NCI-H2196 (cell line): ENCODE data around the gene TBX18.

Source experiments
- DNase-seq: peaks from one replicate; lab custom pipeline; 2025; ENCODE audit not compliant: unreplicated experiment; lab: John Stamatoyannopoulos, UW

The TBX18 gene

DNA sequence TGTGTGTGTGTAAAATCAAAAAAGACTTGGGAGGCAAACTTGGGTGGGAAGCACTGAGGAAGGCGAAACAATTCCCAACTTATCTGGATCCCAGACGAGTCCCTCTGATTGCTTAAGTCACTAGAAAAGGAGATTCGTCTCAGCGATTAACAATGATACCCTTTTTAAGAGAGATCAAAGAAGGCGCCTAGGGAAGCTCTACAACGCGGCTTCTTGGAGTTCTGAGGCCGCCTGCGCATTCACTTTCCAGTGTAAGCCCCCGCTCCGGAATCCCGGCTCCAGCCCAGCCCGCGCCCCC lies 8.7 kb upstream of the TBX18 start:
- no peak for DNase-seq

DNA sequence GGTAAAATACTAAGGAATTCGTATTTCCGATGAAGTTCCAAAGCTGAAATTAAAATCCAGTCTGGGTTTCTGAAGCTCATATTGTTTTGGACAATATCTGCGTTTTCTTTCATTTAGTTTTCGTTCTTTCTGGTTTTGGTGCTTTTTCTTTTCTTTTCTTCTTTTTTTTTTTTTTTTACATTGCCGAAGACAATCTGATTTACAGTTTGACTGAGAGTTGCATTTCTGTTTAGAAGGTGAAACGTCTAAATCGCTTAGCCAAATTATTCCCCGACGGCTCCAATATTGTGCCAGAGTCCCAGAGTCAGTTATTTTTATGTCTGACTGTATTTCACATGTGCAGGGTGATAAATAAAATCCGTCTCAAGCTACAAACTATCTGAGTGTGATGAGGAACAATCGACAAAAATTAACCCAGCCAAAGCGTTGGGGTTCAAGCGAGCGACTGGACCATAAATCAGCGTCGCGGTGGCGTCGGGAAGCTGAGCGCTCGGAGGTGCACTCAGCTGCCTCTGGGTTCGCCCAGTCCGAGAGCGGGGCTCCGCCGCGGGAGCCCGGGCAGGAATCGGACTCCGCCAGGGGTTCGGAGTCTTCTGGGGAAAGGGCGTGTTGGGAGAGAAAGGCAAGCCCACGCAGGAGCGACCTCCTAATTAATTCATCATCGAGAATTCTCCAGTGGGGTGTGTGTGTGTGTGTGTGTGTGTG lies 8.2 kb upstream of the TBX18 start:
- DNase-seq, result no peak

- DNase-seq, result no peak
Observed at GRCh38 chr6:84771756-84772356, 7.5 kb upstream of the TBX18 start.

GRCh38 chr6:84771125-84771755 lies 6.8 kb upstream of the TBX18 start:
- DNase-seq, result no peak

DNA sequence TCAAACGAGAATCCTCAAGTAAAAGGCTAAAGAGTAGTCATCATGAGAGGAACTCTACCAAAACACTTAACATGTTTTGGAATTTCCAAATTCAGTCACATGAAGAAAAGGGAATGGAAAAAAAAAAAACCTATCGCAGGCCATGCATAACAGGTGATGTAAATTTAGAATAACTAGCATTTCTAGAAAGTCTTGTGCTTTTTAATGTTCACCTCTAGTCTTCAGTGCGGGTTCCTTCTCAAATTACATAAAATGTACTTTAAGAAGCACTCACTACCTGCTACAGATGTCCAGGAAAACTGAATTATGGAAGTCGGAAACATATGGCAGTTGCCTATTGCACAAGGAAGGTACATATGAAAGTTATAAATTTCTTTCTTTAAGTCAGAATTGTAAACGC lies 6.1 kb upstream of the TBX18 start:
- DNase-seq, result no peak

DNA sequence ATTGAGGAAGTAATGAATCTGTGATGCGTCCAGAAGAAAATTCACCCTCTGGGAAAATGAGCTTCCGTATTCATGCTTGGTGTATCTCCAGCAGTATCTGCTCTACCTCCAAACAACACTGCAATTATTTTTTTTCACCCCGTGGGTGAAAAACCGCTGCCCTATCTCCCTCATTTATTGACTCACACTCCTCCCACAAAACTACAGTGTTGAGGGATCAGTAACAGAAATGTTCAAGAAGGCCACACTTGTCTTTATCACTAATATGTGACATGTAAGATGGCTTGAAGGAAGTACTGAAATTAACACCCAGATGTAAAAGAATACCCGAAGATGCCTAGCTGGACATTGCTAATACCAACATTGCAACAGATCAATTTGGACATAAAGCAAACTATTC lies 4.9 kb upstream of the TBX18 start:
- DNase-seq, result no peak

- no peak for DNase-seq
Observed at GRCh38 chr6:84768442-84769174, 4.2 kb upstream of the TBX18 start.

DNA sequence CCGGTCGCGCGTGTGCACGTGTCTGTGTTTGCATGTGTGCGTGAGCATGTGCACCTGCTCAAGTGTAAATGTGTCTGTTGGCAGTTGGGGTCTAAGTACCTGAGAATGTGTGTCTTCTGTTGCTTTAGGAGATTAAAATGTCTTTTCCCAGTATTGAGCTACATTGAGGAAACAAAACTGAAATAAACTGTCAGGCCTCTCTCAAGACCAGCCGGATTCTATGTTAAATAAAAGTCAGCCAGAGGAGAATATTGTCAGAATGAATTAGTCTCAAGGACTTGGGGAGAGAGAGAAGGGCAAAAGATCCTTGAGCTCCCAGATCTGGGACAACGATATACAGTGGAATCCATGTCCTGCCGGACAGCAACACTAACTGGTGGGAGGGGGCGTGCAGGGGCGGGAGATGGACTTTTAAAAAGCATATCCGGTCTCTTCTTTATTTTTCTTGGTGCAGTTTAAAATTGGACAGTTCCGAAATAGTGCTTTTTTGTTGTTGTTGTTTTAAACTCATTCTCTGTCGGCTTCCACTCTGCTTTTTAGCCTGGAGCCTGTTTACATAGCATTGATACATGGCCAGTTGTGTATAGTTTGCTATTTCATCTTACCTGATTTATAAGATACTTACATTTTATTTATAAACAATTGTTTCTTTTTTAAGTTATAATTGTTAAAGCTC lies 3.3 kb upstream of the TBX18 start:
- DNase-seq, result no peak

- no peak for DNase-seq
Observed at GRCh38 chr6:84766799-84767525, 2.6 kb upstream of the TBX18 start.

DNA sequence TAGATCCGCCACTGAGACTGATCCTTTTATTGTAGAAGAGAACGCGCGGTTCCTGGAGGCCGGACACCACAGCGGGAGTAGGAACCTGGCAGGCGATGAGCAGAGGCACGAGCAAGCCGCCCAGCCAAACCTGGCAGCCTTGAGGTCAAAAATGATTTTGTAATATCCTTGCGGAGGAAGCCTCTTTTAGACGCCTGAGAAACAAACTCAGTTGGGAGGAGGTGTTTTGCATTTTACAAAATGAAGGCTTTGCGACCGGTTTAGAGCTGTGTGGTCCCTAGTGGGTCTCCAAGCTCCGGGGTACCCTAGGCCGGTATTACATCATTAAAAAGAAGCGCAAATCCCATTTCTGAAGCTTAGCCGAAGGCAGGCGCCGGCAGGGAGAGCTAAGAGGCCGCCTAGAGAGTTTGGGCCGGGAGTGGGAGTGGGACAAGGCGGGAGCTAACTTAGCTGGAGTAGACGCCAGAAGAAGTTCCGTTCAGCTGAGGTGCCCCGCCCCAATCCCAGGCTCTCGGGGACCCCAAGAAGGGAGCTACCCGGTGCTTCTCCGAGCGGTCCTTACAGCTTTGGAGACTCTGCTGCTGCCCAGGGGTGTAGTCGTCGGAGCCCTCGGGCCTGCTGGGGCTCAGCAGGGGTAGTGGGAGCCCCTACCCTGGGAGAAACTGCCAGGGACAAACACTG lies 1.9 kb upstream of the TBX18 start:
- DNase-seq, result no peak

DNA sequence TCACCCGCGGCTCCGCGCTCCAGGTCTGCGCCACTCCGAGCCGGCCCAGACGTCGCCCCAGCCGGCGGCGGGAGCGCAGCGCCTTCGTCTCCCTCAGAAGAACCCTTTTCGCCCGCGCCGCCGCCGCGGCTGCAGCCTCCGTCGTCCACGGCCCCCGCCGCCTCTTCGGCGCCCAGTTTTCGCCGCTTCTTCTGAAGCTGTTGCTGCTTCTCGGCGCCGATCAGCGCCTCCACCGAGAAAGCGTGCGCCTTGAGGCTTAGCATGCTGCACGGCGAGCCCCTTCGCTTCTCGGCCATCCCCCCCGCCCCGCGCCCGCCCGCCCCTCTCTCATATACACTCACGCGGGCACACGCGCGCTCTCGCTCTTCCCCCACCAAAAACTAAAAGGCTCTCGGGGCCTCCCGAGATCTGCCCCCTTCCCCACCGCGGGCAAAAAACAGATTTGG lies 489 bp downstream of the TBX18 start:
- DNase-seq, result no peak

DNA sequence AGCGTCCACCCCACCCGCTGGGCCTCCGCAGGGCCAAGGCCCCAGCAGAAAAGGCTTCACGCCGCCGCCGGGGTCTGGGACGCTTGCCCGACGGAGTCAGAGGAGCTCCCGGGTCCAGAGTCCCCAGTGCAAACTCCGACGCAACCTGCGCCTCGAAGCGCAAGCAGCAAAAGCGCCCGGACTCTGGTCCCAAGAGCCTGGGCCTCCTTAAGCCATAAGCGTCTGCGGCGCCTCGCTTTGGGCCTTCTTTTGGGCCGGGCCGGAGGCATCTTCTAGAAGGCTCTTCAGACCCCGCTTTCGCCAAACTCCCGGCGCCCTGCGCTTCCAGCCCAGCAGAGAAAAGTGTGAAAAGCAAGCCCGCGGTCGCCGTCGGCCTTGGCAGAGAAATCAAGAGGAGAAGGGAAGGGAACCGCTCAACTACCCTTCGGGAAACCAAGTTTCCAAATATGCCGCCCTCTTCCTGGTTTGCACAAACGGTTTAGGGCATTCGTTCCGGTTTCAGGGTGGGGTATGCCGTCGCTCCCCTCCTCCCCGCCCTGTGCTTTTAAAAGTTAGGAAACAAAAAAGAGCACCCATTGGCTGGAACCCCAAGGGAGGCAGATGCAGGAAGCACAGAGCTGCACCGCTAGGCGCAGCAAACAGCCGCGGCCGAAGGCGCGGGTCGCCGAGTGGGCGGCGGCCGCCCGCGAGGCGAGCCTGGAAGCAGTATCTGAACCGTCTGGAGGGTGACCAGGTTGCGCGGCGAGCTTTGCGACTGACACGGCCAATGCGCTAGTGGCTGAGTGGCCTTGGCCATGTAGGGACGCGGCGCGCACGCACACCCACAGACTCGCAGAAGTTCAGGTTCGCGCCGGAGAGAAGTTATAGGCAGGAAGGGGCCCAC lies 1.2 kb downstream of the TBX18 start:
- no peak for DNase-seq

DNA sequence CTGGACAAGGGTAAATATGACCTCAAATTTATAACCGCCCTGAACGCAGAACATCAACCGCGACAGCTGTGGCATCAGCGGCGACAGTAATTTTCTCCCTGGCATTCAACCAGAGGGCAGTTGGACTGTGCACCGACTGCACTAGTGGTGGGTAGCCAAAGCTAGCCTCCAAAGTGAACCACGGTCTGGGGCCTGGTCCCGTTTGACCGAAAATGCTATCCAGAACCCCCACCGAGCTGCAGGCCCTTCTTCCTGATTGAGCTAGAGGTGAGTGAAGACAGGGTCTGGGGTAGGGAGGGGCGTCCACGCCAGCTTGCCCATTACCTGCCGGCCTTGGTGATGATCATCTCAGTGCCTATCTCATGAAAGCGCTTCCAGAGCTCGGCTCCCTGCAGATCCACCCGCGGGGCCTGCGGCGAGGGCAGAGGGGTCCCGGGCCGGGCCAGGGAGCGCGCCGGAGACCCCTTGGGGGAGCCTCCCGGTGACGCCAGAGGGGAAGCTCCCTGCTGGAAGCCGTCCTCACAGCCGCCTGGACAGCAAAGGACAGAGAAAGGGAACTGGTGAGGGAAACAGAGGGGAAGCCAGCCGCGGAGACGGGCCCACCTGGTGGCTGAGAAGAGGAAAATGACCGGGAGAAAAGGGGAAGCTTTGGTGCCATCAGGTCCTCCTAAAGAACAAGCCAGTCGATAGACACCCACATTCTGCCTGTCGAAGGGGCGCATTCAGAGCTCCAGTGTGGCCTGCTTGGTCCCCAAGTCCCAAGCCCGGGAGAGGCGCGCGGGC lies 2.0 kb downstream of the TBX18 start:
- DNase-seq, result no peak

GRCh38 chr6:84758486-84758885 lies 5.9 kb downstream of the TBX18 start:
- DNase-seq, result no peak

DNA sequence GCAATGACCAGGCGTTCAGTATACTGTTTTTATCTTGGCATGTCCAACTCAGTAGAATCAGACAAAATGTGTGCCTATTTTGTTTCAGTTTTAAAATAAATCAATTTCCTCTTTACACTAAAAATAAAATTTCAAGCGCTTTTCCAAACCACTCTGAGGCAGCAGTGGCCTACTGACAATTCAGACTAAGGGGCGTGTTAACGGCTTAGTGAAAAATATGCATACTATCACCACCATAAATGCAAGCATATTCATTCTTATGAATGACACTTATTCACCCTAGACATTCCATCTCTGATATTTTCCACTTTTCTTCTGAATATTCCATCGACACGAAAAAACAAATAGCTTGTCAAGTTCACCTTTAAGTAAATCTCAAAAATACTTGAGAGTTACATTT lies 7.5 kb downstream of the TBX18 start:
- no peak for DNase-seq

GRCh38 chr6:84756466-84756865 lies 7.9 kb downstream of the TBX18 start:
- no peak for DNase-seq

GRCh38 chr6:84753173-84753572 lies 11.2 kb downstream of the TBX18 start:
- no peak for DNase-seq

- no peak for DNase-seq
Observed at GRCh38 chr6:84752118-84752850, 12.1 kb downstream of the TBX18 start.
